ENCODE results near the gene OR6S1. TPM values are rescaled to one million over a fixed set of nuclear protein-coding genes. Genes with fewer than 3 reads are reported as not detected.
"Not testable (repeated sequence)": the region's sequence is repeated elsewhere in the genome, so short reads cannot be mapped to it uniquely, and the experiment has no call there.

Gene OR6S1
- total RNA-seq, 1 experiment from 2014 or later = not detected

DNA sequence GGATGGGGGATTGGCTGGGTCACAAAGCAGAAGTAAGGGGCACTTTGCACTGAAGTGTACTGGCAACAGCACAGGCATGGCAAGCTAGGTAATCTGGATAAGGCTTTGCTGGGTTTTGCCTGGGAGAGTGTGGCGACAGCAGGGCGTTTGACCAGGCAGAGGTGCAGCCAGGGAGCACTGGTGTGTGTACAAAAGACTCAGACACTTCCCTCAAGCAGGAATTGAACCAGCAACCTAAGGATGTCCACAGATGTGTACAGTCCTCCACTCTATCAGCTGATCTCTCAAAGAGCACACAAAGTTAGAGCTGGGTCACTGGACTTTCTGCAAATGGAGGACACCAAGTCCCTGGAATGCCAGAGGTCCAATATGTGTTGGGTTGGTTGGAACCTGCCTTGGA is 27.5 kb upstream of the OR6S1 start:
- DNase-seq (ENCODE audit: low spot score) = no peak

DNA sequence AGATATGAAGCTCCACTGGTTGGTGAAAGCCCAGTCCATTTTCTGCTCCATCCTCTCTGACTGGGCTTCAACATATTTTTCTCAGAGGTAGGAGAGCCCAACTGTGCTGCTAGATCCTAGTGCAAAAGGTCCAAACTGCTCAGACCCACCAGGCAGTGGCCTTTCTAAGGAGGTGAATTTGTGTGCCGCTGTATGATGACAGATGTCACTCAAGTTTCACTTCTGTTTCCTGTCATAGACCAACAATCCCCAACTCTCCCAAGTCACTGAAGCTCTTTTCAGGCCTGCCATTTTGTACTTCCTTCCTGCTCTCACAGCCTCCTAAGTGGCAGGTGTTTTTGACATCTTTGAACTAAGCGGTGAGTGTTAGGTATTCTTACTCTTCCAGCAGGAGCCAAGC is 26.5 kb upstream of the OR6S1 start:
- DNase-seq (ENCODE audit: low spot score) = no peak

DNA sequence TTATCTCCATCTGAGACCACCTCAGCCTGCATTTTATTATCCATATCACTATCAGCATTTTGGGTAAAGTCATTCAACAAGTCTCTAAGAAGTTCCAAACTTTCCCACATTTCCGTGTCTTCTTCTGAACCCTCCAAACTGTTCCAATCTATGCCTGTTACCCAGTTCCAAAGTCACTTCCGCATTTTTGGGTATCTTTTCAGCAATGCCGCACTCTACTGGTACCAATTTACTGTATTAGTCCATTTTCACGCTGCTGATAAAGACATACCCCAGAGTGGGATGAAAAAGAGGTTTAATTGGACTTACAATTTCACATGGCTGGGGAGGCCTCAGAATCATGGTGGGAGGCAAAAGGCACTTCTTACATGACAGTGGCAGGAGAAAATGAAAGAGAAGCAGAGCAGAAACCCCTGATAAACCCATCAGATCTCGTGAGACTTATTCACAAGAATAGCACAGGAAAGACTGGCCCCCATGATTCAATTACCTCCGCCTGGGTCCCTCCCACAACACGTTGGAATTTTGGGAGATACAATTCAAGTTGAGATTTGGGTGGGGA is 25.0 kb upstream of the OR6S1 start:
- not testable (repeated sequence) for DNase-seq (ENCODE audit: low spot score)

DNA sequence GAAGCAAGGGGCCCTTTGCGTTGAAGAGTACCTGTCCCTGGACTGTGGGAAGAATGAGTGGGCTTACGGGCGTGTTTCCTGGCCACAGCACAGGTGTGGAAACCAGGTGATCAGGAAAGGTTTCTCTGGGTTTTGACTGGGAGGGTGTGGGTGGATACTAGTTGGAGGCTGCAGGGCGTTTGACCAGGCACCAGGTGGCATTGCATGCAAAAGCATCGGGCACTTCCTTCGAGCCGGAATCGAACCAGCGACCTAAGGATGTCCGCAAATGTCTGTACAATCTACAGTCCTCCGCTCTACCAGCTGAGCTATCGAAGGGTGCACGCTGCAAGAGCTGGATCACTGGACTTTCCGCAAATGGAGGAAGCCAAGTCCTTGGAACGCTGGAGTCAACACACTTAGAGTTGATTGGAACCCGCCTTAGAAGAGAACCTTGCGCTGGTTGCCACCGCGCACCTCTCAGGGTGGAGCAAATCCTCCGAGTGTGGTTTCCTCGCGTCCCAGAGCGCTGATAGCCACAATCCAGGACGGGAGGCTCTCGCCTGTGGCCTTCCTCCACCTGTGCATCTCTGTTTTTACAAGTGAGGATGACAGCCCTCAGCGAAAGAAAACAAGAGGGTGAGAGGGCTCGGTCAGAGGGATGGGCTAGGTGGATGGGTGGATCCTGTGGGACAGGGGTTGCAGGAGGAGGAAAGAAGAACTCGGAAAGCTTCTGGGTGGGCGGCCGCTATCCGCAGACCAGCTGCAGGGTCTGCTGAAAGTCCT is 21.7 kb upstream of the OR6S1 start:
- peak; percentile 71 for DNase-seq (ENCODE audit: low spot score)

DNA sequence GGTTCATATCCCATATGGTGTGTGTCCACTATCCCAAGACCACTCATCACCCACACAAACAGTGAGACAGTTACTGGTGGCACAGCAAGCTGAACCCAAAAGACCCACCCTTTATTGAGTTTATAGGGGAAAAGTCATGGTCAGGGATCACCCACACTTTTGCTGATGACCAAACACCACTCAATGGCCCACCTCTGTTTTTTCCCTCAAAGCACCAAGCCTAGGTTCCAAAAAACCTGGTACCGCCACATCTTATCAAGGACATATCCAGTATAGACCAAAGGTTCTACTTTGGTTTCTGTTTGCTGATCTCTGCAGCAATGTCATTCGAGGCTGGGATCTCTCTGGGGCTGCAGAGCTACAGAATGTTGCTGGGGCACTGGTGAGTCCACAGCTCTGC is 19.7 kb upstream of the OR6S1 start:
- DNase-seq (ENCODE audit: low spot score) = no peak

DNA sequence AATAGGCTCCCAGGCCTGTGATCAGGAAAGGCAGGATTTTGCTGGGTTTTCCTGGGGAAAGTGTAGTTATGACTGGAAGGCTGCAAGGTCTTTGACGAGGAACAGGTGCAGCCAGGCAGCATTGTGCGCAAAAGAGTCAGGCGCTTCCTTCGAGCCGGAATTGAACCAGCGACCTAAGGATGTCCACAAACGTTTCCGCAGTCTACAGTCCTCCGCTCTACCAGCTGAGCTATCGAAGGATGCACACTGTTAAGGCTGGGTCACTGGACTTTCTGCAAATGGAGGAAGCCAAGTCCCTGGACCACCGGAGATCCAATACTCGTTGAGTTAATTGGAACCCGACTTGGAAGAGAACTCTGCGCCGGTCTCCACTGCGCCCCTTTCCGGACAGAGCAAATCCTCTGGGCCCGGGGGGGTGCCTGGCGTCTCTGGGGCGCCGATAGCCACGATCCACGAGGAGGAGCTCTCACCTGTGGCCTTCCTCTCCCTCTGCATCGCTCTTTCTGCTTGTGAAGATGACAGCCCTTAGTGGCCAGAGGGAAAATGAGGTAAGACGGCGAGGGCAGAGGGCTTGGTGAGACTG is 18.4 kb upstream of the OR6S1 start:
- DNase-seq (ENCODE audit: low spot score) = no peak

DNA sequence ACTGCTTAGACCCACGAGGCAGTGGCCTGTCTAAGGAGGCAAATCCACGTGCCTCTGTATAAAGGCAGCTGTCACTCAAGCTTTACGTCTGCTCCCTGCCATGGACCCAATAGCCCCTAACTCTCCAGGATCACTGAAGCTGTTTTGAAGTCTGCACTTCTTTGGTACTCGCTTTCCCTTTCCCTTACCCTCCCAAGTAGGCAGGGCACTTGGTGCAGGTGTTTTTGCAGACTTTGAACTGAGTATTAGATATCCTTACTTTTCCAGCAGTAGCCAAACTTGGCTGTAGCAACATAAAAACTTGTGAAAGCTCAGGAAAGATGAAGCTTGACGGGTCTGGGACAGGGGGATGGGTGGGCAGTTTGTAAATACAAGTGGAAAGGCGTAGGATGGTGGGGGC is 17.8 kb upstream of the OR6S1 start:
- no peak for DNase-seq (ENCODE audit: low spot score)

DNA sequence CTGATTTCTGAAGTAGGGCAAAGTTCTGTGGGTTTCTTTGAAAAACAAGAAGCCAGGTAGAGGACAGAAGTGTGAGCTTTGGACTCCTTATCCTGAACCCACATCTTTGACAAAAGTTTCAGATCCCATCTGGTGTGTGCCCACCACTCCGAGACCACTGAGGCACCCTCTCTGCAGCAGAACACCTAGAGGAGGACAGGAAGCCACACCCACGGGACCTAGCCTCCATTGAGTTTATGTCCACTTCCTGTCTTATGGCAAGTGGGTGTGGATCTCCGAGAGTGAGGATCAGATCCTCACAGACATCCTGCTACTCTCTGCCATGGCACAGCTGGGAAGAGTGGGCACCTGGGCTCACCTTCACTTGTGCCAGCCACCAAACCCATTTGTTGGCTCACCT is 16.8 kb upstream of the OR6S1 start:
- no peak for DNase-seq (ENCODE audit: low spot score)

DNA sequence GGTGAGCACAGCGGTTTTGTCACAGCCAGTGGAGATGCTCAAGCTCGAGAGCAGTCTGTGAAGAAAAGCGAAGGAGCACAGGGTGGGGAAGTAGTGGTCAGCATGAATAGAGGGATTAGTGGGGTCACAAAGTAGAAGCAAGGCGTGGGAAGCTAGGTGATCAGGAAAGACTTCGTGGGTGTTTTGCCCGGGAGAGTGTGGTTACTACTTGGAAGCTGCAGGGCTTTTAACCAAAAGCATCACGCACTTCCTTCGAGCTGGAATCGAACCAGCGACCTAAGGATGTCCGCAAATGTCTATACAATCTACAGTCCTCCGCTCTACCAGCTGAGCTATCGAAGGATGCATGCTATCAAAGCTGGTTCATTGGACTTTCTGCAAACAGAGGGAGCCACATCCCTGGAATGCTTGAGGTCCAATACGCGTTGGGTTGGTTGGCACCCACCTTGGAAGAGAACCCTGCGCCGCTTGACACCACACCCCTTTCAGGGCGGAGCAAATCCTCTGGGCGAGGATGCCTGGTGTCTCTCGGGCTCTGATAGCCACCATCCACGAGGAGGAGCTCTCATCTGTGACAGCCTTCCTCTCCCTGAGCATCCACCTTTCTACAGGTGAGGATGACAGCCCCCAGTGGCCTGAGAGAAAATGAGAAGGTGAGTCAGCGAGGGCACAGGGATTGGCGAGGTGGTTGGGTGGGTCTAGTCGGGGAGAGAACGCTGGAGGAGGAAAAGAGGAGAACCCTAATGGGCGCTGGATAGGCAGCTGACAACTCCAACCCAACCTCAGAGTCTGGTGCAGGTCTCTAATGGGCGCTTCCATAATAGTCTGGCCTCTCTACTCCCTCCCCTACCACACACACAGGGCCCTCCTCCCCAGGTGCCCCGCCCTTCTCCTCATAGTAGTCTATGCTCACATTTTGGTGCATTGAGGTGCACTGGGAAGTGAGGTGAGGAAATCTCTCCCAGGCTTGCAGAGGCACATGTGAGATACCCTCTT is 16.0 kb upstream of the OR6S1 start:
- DNase-seq (ENCODE audit: low spot score) = no peak

DNA sequence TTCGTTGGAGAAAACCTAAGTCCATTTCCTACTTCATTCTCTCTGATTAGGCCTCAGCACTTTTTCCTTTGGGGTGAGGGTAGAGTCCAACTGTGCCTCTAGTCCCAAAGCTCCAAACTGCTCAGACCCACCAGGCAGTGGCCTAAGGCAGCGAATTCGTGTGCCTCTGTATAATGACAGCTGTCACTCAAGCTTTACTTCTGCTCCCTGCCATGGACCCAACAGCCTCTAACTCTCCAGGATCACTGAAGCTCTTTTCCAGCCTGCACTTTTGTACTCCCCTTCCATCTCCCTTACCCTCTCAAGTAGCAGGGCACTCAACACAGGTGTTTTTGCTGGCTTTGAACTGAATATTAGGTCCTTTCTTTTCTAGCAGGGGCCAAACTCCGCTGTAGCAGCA is 14.8 kb upstream of the OR6S1 start:
- DNase-seq (ENCODE audit: low spot score) = no peak

DNA sequence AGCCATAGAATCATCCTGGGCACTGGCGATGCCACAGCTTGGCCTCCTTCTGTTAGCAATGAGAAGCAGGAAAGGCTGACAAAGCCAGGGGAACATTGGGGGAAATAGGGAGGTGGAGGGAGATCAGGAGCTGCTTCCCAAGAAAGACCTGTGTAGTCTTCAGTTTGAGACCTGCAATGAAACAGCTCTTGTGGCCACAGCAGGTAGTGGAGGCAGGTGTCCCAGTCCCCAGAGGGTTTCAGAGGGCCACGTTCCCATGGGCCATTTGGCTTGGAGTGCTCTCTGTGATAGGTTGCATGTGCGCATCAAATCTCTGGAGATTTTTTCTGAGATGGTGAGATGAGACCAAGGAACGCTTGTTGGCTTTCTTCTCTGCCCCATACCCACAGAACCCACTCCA is 14.4 kb upstream of the OR6S1 start:
- DNase-seq (ENCODE audit: low spot score) = no peak

DNA sequence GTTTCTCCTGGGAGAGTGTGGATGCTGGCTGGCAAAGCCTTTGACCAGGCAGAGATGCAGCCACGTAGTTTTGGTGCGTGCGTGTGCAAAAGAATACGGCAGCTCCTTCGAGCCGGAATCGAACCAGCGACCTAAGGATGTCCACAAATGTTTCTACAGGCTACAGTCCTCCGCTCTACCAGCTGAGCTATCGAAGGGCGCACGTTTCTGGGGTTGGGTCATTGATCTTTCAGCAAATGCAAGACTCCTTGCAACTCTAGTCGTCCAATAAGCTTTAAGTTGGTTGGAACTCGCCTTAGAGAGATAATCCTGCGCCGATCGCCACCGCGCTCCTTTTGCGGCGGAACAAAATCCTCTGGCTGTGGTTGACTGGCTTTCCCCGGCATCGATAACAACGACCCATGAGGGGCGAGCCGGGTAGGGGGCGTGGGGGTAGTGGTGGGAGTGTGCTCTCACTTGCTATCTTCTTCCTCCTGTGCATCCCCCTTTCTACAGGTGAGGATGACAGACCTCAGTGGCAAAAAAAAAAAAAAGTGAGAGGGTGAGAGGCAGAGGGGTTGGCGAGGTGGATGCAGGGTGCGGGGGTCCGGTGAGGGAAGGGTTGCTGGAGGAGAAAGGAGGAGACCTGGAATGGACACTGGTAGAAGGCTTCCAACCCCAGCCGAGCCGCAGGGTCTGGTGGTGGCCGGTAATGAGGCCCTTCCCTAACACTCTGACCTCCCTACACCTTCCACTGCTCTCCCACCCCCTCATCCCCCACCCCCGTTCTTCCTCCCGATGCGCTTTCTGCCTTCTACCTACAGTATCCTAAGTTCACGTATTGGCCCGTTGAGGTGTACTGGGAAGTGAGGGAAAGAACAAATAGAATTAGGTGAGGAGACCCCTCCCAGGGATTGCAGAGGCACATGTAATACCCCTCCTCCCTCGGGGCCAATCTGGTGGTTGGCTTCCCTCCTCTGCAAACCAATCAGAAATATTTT is 11.8 kb upstream of the OR6S1 start:
- no peak for DNase-seq (ENCODE audit: low spot score)

DNA sequence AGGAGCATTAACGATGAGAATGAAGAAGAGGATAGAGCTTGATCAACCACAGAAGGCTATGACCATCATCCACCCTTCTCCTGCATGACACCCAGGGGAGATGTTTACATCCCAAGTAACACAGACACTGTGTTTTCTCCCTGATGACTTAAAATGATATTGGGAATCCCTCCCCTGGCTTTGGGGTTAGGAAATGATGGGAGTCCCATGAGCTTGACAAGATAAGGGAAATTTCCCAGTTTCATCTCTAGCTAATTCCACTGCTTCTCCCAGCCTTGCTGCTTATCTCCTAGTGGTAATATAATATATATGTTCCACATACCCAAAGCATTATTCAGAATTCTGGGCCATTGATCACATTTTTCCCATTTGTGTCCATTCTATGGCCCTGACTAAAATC is 4.0 kb upstream of the OR6S1 start:
- no peak for DNase-seq (ENCODE audit: low spot score)

DNA sequence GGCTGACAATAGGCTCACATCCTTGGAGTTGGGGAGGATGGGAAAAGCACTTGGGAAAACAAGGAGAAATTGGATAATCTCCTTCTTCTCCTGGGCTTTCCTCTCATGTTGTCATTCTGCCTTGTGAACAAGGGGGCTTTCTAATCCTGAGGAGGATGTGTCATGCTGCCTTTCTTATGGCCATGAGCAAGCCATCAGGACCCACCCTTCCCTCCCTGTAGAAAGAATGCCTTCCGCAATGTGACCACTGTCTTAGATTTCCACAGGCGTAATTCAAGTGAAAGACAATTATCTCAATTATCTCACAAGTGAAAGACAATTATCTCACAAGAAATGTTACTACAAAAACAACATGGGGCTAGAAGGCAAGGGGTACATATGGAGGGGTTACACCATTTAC is 3.0 kb upstream of the OR6S1 start:
- DNase-seq (ENCODE audit: low spot score) = no peak

DNA sequence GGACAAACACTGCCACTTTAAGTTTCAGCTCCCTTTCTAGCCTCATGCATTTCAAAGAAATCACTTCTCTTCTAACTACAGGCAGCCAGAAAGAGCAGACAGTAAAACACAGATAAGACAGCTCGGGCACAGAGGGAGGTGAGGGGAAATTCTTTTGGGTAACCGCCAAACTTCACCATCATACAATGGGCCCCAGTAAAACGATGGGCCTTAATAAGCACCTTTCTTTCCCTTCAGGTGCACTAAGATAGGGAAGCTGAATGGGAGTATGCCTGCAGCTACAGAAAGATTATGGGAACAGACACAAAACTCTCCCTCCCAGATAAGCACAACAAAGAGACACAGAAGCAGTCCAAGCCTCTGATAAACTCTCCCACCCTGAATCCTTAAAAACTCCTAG is 1.3 kb upstream of the OR6S1 start:
- not testable (repeated sequence) for DNase-seq (ENCODE audit: low spot score)

DNA sequence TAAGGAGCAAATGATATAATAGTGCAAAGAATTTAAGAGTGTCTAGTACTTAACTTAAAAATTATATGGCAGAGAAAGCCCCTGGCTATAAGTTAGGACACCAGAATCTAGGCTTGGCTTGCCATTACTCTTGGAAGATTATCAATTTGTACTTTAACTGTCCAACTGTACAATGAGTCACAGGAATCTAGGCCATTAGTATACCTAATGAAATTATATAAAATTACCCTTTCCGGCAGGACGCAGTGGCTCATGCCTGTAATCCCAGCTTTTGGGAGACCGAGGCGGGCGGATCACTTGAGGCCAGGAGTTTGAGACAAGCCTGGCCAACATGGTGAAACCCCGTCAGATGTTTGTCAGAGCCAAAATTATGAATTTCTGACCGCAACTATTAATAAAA is 691 bp upstream of the OR6S1 start:
- DNase-seq (ENCODE audit: low spot score) = no peak

DNA sequence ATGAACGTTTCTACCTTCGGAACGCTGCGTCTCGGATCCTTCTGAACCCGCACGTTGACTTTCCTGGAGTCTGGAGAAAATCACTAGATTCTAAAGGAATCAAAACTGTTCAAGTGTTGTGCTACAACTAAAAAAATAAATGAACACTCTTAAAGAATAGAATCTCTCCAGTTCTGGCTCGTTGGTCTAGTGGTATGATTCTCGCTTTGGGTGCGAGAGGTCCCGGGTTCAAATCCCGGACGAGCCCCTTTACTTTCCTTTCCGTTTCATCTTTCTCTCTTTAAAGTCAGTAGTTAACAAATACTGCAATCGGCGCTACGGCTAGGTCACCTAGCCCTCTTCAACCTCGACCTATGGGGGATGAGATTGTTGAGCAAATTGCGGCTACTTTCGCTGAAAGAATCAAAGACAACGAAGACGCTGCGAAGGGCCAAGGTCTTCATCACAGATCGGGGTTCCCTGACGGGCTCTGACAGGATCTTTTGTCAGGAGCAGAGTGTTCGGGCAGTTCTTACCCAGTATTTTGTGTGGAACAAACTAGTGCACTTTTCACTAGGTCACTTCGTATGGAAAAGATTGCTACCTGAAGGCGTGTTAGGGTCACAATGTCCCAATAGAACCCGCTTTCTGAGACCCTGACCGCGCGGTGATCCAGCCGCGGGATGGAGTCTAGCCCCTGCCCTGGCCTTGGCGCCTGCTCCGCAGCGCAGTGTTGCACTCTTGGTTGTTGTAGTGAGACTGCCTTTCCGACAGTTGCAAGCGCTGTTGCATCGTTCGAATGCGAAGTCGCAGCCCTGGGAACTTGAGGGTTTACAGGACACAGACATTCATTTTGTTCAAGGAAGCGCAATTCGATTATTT is 8.4 kb downstream of the OR6S1 start:
- peak; percentile 89 for DNase-seq (ENCODE audit: low spot score)

DNA sequence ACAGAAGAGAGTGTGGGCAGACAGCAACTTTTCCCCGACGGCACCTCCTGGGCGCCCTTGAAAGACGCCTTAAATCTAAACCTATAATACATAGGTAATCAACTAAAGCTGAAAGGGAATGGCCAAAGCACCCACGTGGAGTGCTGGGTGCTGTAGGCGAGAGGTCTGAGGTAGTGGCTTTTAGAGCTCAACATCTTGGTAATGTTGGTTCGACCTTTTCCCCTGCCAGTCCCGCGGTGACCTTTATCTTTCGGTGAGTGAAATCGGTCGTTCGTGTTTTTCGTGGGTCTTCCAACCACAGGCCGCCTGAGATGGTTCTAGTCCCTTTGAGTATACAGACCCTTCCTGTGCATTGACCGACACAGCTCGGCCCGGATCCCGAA is 9.1 kb downstream of the OR6S1 start:
- DNase-seq (ENCODE audit: low spot score) = no peak

DNA sequence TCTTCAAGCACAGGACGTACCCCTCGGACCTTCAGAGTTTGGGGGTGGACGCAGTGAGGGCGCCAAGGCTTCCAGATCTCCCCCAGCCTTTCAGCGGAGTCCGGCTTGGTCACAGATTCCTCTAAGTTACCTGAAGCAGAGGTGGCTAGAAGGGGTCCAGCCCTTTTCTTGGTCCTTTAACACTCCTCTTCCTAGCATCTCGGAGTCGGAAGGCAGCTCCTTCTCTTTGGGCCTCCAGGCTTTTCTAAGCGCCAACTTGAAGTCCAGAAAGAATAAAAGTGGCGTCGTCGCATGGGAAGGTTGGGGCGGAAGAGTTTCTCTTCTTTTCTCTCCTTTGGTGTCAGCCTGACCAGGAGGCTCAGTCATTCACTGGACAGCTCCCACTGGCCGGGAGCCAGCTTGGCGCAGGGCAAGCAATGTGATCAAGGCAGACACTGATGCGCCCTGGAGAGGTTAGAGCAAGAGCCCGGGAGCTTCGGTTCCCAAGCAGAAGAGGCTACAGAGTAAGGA is 9.6 kb downstream of the OR6S1 start:
- DNase-seq (ENCODE audit: low spot score) = peak; percentile 51
